Right lobe of liver (tissue), 4 donors: ENCODE measurements around the gene STX17.

ENCODE experiments used
- CTCF ChIP-seq, 4 donors: fragments of 200-600 bp in 3 of 4; fragments of 450-650 bp in 1 of 4; IDR thresholded peaks; one replicate each; pipeline versions ENCODE4 v1.5.1 to v1.8.0; 2016 to 2022; ENCODE audit warnings: antibody characterized with exemption in 4 of 4, mild to moderate bottlenecking in 2 of 4
- POLR2A ChIP-seq: fragments of 450-650 bp; IDR thresholded peaks from one replicate; pipeline ENCODE4 v1.6.1; 2017; ENCODE audit warnings: antibody characterized with exemption, mild to moderate bottlenecking
- donor health status: DM: no; HTN: no; CAD: no.
- donor health status: DM: no; HTN: no; CAD: no.
- donor health status: DM: no; HTN: yes; CAD: no.

- TF ChIP-seq CTCF (IDR thresholded peaks at IDR 0.05) (no peak), POLR2A (no peak)
Observed at GRCh38 chr9:99966001-99966400, 59.5 kb downstream of the STX17 start.
